NCI-H128 (cell line): ENCODE data around the gene OR2V1.
"Not testable (repeated sequence)": the region's sequence is repeated elsewhere in the genome, so short reads cannot be mapped to it uniquely, and the experiment has no call there.

Source experiments
- DNase-seq: peaks from one replicate; lab custom pipeline; 2025; ENCODE audit not compliant: unreplicated experiment; lab: John Stamatoyannopoulos, UW

OR2V1 gene

DNA sequence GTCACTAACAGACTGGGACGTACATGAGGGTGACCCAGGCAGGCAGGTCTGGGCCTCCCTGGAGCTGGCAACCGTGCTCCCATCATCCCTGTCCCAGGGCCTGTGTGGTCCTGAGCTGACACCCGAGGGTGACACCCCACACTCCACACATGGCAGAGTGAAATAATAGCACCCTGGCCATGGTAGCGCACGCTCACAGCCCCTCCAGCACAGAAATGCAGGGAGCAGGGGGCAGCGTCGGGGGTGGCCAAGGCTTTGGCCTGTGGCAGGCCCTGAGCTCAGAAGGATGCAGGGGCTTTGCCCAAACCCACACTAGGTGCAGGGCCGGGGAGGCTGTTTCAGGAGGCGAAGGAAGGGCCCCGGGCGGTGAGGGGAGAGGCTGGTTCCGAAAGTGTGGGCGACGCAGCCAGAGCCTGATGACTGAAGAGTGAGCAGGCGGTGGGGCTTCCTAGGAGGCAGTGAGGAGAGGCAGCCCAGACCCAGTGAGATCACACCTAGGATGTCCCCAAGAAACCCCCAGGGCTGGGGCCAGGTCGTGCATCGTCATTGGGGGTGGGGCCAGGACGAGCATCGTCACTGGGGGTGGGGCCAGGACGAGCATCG, 29.3 kb upstream of the OR2V1 start:
- no peak for DNase-seq

DNA sequence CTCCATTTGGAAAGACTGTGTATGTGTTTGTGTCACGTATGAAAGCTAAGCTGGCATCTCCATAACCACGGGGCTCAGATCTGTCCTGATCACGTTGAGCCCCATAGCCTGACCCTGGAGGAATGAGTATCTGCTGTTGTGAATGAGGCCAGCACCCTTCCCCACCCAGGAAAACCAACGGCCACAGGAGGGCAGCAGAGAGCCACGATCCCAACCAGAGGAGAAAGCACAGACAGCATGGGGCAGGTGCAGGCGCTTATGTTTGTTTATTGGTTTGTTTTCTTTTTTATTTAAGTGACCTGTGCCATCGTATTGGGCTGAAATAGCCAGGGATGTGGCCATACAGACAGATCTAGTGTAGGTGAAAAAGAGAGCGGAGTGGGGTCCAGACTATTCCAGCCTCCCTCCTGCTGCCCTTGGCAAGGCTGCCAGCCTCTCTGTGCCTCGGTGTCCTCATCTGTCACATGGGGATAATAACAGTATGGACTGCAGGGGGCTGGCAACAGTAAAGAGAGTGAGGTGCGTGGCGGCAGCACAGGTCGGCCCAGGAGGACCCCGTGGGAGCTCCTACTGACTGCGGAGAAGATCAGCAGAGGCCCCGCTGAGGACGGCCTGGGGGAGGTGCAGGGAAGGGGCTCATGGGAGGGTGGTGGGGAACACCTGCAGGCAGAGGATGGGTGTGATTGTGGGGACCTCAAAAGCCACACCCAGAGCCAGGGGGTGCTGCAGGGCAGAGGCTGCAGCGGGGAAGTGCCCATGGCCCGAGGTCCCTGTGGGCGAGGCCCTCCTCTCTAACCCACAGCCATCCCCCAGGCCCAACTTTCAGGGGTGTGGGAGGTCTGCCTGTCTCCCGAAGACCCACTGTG, 28.6 kb upstream of the OR2V1 start:
- peak; percentile 29 for DNase-seq

DNA sequence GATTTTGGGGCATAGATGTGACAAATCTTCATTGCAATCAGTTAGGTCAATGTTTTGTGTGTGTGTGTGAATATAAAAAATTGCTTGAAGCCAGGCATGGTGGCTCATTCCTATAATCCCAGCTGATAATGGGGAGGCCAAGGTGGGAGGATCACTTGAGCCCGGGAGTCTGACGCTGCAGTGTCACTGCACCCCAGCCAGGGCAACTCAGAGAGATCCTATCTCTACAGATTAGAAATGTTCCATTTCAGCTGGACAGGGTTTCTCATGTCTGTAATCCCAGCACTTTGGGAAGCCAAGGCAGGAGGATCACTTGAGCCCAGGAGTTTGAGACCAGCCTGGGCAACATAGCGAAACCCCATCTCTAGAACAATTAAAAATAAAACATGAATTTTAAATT, 27.9 kb upstream of the OR2V1 start:
- DNase-seq, result no peak

DNA sequence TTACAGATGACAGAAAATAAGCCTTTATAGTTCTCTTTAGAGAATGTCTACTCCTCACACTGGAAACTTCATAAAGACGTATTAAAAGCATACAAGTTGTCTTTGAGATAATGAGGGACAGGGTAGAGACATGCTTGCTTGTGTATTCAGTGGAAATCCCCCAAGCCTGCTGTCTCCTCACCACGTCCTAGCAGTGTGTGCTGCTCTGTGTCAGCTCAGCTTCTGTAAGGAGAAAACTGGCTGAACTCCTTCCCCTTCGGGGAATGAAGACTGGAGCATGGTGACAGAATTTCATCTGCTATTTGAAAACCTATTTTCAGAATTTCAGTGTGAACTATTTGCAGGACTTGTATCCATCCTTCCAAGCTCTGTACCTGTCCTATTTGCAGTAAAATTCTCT, 25.8 kb upstream of the OR2V1 start:
- no peak for DNase-seq

DNA sequence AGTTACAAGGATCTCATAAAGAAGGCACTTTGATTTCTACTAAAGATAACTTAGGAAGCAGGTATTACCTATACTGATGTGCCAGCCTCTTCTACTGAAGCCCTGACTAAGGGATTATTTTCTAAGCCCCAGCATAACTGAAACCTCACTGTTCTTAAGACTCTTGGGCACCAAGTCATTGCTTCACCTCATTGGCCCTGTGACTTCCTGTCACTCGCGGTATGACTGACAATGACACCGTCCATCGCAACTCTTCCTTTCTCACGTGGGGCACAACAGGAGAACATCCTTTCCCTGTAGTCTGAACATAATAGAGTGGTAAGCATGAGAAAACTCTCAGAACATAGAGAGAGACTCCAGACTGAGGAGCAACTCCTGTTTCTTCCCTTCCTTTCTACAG, 22.8 kb upstream of the OR2V1 start:
- DNase-seq, result no peak

DNA sequence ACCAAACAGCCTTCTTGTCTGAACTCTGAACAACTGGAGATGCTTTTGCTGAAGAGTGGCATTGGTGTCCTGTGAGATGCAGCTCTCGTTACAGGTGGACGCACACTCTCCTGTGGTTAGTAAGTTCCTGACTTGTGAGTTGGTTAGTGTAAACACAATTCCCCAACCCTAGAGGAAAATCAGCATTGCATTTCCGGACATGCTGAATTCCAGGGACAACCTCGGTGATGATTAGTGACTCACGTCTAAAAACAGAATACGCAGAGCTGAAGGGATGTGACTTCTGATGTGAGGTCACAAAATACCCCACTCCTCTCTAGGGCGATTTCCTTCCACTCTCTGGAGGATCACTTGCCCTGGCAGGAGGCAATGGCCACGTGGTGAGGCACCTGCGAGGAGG, 21.4 kb upstream of the OR2V1 start:
- no peak for DNase-seq

DNA sequence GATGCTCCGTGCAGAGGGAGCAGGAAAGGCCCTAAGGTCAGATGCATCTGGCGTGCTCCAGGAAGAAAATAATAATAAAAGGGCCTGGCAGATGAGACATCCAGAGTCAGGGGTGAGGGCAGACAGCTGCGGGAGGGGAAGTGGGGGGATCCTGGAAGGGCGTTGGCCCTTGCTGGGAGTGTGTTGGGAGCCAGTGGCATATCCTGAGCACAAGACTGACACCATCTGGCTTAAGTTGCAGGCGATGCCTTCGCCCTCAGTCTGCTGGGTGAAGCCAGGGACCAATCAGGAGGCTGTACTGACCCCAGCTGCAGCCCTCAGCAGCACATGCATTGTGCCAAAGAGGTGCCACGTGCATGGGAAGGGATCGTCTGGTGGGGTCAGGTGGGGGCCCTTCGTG, 20.2 kb upstream of the OR2V1 start:
- DNase-seq, result no peak

DNA sequence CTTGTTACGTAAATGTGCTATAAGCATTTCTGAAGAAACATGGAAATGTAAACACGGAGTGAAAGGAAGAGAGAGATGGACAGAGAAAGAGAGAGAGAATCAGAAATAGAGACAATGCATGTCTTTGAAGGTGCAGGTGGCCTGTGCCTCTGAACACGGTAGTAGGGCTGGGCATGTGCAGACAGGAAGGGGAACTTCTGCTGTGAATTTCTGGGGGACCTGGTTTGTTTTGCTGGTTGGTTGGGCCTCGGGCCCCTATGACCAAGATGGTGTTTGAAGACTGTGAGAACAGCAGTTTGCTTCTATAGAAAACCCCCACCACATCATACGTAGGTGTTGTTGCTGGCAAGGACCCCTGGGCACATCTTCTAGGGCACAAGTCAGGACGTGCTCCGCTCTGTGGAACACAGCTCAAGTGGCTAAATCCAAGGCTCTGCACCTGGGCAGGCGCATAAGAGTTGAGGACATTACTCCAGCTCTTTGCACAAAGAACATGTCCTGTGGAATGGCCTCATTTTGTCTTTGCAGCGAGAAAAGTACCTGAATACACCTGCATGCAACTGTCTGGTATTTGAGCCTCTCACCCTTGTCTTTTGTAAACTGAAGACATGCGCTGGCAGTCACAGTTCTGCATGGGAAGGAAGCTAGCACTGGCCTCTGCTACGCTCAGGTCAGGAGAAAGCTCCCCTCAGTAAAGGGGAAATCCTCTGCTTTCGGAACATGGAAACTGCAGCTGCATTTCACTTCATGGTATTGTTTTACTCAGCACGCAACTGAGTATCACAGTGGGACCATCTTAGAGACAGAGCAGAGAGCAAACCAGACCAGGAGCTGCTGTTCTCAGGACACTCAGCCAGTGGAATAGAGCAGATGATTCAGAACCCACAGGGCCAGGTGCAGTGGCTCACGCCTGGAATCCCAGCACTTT, 19.1 kb upstream of the OR2V1 start:
- no peak for DNase-seq

DNA sequence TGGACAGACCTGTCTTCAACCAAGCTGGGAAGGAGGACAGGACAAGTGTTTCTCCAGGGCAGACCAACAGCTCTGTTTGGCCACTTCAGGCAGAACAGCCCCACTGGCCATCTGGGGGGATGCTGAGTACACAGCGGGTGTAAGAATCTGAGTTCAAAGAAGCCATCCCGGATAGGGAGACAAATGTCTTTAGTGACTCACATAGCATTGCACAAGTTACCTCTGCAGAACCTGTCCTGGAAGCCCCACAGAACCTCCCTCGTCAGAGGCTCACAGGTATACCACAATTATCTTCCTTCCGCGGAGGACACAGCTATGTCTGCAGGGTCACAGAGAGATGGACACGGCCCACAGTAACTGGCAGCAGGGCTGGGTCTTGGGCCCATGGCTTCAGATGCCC, 18.4 kb upstream of the OR2V1 start:
- no peak for DNase-seq

DNA sequence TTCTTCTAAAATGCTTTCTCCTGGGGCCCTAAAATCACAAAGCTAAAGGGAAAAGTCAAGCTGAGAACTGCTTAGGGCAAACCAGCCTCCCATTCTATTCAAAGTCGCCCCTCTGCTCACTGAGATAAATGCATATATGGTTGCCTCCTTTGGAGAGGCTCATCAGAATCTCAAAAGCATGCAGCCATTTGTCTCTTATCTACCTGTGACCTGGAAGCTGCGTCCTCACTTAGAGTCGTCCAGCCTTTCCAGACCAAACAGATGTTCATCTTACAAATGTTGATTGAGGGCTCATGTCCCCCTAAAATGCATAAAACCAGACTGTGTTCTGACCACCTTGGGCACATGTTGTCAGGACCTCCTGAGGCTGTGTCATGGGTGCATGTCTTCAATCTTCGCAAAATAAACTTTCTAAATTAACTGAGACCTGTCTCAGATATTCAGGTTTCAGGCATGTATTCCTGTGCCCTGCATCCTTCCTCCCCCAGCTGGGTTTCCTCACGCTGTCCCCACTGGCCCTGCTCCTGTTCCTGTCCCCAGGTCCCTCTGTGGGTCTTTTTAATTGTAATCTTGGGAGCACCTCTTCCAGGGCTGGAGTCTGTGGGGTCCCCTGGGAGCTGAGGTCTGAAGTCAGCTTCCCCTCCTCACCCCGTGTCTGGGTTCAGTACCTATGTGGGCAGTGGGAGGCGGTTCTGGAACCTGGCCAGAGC, 16.1 kb upstream of the OR2V1 start, which contains the start of gene OR2V2:
Gene OR2V2, plus strand, starts transcription at position 660 of the 710 bp plus-strand sequence. CDS start 7,357 bp downstream, outside the sequence.
- not testable (repeated sequence) for DNase-seq

DNA sequence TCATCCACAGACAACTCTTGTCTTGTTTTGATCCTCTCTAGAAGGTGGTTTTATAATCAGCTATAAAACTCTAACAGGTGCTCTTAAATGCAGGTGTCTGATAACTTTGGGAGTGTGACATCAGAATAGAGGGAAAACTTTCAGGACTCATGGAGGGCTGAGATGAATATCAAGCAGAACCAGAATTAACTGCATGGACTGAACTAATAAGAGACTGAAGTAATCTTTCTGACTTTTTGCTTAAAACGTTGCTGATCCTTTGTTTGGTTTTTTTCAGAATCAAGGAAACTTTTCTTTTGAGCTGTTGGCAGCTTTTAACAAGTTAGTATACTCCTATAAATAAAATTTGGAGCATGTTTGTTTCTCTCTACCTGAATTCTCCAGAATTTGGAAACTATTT, 14.2 kb upstream of the OR2V1 start:
- no peak for DNase-seq

DNA sequence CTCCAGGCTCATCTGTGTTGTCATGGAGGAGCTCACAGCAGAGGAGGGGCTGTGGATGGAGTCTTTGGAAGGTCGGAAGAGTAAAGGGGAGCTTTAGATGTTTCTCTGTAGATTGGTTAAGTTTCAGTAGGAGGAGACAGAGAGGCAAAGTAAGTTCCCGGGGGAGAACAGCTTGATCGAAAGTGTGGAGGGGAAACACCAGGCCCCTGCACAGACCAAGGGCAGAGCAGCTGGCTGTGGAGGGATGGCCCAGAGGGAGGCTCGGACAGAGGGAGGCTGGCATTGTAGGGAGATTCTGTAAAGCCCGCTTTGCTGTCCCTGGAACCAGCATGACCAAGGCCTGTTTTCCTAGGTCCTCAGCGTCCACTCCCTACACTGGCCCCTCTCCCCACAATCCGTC, 11.1 kb upstream of the OR2V1 start:
- no peak for DNase-seq

DNA sequence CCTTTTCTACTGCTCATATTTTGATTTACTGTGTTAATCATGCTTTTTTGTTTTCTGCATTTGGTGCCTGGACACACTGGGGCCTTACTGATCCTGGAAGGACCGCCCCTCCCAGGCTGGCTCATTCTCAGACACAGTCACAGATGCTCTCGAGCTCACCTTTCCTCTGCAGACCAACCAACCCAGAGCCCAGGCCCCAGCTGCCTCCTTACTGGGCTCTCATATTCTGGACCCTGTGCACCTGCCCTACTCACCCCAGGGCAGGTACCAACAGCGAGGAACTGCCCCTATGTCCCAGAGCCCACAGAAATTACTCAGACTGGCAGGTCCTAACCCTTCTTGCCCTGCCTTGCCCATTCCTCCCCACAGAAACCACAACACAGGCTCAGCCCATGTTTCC, 9.8 kb upstream of the OR2V1 start:
- DNase-seq, result no peak

DNA sequence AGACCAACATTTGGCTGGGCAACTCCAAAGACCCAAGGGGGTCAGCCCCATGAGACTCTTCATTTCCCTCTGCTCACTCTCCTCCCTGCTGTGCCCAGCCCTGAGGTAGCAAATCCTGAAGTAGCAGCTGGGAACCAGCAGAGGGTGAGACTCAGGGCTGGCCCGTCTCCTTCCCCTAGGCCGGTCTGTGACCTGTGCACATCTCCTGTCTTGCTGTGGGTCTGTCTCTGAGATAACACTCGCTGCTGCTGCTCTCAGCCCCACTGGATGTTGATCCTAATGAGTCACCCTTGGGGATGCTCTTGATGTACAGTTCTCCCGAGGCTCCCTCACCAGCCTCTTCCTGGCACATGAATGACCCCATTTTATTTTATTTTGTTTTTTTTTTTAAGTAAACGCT, 7.3 kb upstream of the OR2V1 start:
- no peak for DNase-seq

DNA sequence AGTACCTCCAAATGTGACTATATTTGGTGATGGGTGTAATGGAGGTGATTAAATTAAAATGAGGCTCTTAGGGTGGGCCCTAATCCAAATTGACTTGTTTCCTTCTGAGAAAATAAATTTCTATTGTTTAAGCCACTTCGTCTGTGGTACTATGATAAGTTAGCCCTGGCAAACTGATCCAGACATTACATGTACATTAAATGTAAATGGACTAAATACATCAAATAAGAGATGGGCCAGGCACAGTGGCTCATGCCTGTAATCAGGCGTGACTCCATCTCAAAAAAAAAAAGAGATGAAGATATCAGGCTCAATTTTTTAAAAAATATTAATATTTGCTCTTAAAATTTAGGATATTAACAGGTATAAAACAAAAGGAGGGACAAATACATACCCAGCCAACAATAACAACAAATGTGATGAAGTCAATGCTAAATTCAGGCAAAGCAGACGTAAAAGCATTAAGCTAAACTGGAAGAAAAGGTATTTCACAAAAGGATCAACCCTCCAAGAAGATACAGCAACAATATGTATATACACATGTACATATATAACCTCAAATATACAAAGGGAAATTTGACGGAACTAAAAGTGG, 5.5 kb upstream of the OR2V1 start:
- no peak for DNase-seq

DNA sequence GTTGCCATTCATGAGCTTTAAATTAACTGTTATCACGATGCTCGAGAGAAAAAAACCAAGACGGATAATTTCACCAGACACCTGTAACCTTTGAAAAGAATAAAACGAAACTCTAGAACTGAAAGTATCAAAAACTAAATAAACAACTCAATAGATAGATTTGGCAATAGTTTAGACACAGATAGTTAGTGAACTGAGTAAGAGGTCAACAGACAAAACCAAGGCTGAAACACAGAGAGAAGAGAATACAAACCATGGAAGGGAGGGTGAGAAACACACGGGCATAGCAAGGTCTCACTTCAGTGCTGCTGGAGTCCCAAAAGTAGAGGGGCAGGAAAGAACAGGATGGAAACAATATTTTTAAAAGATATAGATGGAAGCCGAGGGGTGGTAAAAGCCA, 3.3 kb upstream of the OR2V1 start:
- no peak for DNase-seq

DNA sequence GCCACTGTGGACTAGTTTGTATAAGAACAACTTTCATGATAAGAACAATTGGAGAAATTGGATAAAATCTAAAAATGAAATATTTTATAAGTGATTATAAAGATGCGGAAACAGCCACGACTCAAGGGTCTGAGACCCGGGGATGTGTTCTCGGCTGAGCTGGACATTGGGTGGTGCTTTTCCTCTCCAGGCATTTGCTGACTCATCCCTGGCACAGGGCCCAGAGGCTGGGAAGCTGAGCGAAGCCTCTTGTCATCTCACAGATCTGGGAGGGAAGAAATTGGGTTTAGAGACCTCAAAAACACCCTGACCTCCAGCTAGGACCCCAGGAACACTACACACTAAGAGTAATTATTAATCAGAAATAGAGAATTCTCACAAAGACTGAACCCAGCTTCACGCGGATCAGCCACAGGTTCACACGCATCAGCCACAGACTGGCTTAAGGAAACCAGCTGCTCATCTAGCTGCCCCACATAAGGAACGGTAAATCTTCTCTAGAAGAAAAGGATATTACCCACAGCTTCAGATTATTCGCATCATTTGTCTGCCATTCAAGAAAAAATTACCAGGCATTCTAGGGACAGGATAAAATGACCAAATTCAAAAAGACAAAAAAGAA, 2.8 kb upstream of the OR2V1 start:
- no peak for DNase-seq

DNA sequence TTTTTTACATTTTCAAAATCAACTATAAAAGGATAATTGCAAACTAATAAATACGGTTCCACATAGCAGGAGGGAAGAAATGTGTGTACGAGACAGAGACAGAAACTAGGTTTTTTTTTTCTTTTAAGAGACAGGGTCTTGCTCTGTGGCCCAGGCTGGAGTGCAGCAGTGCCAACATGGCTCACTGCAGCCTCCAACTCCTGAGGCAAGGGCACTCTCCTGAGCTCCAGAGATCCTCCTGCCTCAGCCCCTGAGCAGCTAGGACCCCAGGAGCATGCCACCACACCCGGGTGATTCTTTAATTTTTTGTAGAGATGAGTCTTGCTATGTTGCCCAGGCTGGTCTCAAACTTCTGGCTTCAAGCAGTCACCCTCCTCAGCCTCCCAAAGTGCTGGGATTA, 2.1 kb upstream of the OR2V1 start:
- DNase-seq, result no peak

DNA sequence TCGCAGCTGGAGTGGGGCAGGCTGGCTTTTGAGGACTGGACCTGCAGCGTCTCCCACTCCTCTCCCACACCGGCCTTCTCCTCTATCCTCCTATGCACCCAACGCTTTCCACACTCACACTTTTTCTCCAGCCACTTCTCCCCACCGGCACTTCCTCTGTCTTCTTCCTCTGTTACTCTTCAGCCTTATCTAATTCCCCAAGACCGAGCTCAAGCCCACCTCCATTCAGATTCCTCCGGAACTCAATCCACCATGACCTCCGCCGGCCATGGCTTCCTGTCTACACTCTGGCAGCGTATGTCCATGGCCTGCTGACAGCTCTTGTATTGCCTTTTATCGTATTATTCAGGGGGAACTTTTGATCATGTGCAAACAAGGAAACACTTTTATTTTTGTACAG, 545 bp upstream of the OR2V1 start:
- DNase-seq, result no peak

DNA sequence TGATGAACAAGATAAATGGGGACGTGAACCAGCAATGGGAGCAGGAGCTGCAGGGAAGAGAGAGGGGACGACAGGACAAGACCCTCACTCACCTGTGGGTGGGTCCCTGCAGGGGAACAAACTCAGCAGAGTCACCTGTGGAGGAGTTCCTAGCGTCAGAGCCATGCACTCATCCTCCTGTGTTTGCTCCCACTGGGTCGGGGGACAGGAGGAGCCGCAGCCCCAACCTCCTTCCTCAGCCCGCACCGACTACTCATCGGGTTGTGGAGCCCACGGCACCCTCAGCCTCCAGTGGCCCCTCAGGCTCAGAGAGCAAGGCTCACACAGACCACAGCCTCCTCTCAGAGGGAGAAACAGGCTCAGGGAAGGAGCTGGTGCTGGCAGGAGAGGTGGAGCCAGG, 888 bp downstream of the OR2V1 start:
- DNase-seq, result not testable (repeated sequence)
